ENCODE measurements around the gene KLHL2. TPM values are rescaled to one million over a fixed set of nuclear protein-coding genes. Genes with fewer than 3 reads are reported as not detected.
"Not testable (repeated sequence)": the region's sequence is repeated elsewhere in the genome, so short reads cannot be mapped to it uniquely, and the experiment has no call there.

Gene KLHL2
- total RNA-seq, 2 donors from 2014 or later, result 11.6 to 16.0 TPM

- H3K36me3 ChIP-seq (ENCODE audit: control insufficient read depth, insufficient read depth, low read length), result peaks cover 13% of the 10 kb centered on the region
- peaks cover 12% of the 10 kb centered on the region for H3K4me1 Mint-ChIP-seq
- H3K36me3 Mint-ChIP-seq (ENCODE audit: low read depth); H3K27me3 ChIP-seq (ENCODE audit: control insufficient read depth, insufficient read depth, low read length, poor library complexity, severe bottlenecking); H3K9me3 Mint-ChIP-seq; H3K4me3 ChIP-seq (ENCODE audit: low read length); H3K27ac Mint-ChIP-seq; DNase-seq; H3K9ac ChIP-seq (ENCODE audit: extremely low read depth, low read length, poor library complexity, severe bottlenecking); H3K4me1 ChIP-seq (ENCODE audit: control insufficient read depth, insufficient read depth, low read length); H3K27me3 Mint-ChIP-seq (ENCODE audit: insufficient read depth); H3K27ac ChIP-seq (ENCODE audit: low read depth, low read length); H3K4me3 Mint-ChIP-seq; H3K9me3 ChIP-seq (ENCODE audit: control insufficient read depth, low read length): not testable (repeated sequence)
- 89 to 94% methylated on average over 4 of the region's 5 CpGs for WGBS, 2 experiments (ENCODE audit: insufficient coverage in 1 of 2, insufficient read length in 1 of 2)
Measured at GRCh38 chr4:165221993-165222650, 14.8 kb downstream of the KLHL2 start.

GRCh38 chr4:165222651-165222994, 15.3 kb downstream of the KLHL2 start:
- no peaks in the 10 kb centered on the region for H3K36me3 Mint-ChIP-seq (ENCODE audit: low read depth)
- no peak for DNase-seq
- Histone ChIP-seq H3K27ac (ENCODE audit: low read depth, low read length) (no peak overlapping the region), H3K4me1 (ENCODE audit: control insufficient read depth, insufficient read depth, low read length) (no peaks in the 10 kb centered on the region), H3K4me3 (ENCODE audit: low read length) (no peak overlapping the region), H3K36me3 (ENCODE audit: control insufficient read depth, insufficient read depth, low read length) (peaks cover 13% of the 10 kb centered on the region), H3K9ac (ENCODE audit: extremely low read depth, low read length, poor library complexity, severe bottlenecking) (no peak overlapping the region), H3K9me3 (ENCODE audit: control insufficient read depth, low read length) (no peaks in the 10 kb centered on the region), H3K27me3 (ENCODE audit: control insufficient read depth, insufficient read depth, low read length, poor library complexity, severe bottlenecking) (no peaks in the 10 kb centered on the region)
- peaks cover 9% of the 10 kb centered on the region for H3K4me1 Mint-ChIP-seq
- no peak overlapping the region for H3K4me3 Mint-ChIP-seq
- no peak overlapping the region for H3K27ac Mint-ChIP-seq
- 97% methylated on average over 2 of the region's 2 CpGs; no CpG with 5 or more reads in 1 of the 2 experiments for WGBS, 2 experiments (ENCODE audit: insufficient coverage in 1 of 2, insufficient read length in 1 of 2)
- H3K27me3 Mint-ChIP-seq (ENCODE audit: insufficient read depth), result no peaks in the 10 kb centered on the region
- TF ChIP-seq CTCF (conservative IDR thresholded peaks at IDR 0.05), result no peak
- H3K9me3 Mint-ChIP-seq, result no peaks in the 10 kb centered on the region

- H3K4me3 ChIP-seq (ENCODE audit: low read length); H3K27me3 ChIP-seq (ENCODE audit: control insufficient read depth, insufficient read depth, low read length, poor library complexity, severe bottlenecking); H3K27me3 Mint-ChIP-seq (ENCODE audit: insufficient read depth); H3K9me3 Mint-ChIP-seq; H3K4me3 Mint-ChIP-seq; H3K4me1 Mint-ChIP-seq; H3K9ac ChIP-seq (ENCODE audit: extremely low read depth, low read length, poor library complexity, severe bottlenecking); H3K27ac ChIP-seq (ENCODE audit: low read depth, low read length); H3K36me3 Mint-ChIP-seq (ENCODE audit: low read depth); H3K9me3 ChIP-seq (ENCODE audit: control insufficient read depth, low read length); H3K27ac Mint-ChIP-seq; H3K36me3 ChIP-seq (ENCODE audit: control insufficient read depth, insufficient read depth, low read length); H3K4me1 ChIP-seq (ENCODE audit: control insufficient read depth, insufficient read depth, low read length); DNase-seq: not testable (repeated sequence)
- WGBS, 2 experiments (ENCODE audit: insufficient coverage in 1 of 2, insufficient read length in 1 of 2), result 85 to 100% methylated on average over 1 to 2 of the region's 2 CpGs
Measured at GRCh38 chr4:165227401-165227800, 20.0 kb downstream of the KLHL2 start.

- not testable (repeated sequence) for H3K27me3 ChIP-seq (ENCODE audit: control insufficient read depth, insufficient read depth, low read length, poor library complexity, severe bottlenecking); H3K9ac ChIP-seq (ENCODE audit: extremely low read depth, low read length, poor library complexity, severe bottlenecking); H3K9me3 ChIP-seq (ENCODE audit: control insufficient read depth, low read length); H3K4me3 Mint-ChIP-seq; H3K36me3 Mint-ChIP-seq (ENCODE audit: low read depth); H3K4me3 ChIP-seq (ENCODE audit: low read length); H3K9me3 Mint-ChIP-seq; H3K36me3 ChIP-seq (ENCODE audit: control insufficient read depth, insufficient read depth, low read length); H3K4me1 ChIP-seq (ENCODE audit: control insufficient read depth, insufficient read depth, low read length); H3K27me3 Mint-ChIP-seq (ENCODE audit: insufficient read depth); H3K27ac Mint-ChIP-seq; H3K4me1 Mint-ChIP-seq; H3K27ac ChIP-seq (ENCODE audit: low read depth, low read length); DNase-seq
- 88 to 100% methylated on average over 1 to 3 of the region's 4 CpGs for WGBS, 2 experiments (ENCODE audit: insufficient coverage in 1 of 2, insufficient read length in 1 of 2)
Measured at GRCh38 chr4:165229490-165230200, 22.3 kb downstream of the KLHL2 start.

- not testable (repeated sequence) for H3K4me3 Mint-ChIP-seq; H3K9me3 ChIP-seq (ENCODE audit: control insufficient read depth, low read length); DNase-seq; H3K4me3 ChIP-seq (ENCODE audit: low read length); H3K9me3 Mint-ChIP-seq; H3K27me3 Mint-ChIP-seq (ENCODE audit: insufficient read depth); H3K4me1 Mint-ChIP-seq; H3K27ac ChIP-seq (ENCODE audit: low read depth, low read length); H3K9ac ChIP-seq (ENCODE audit: extremely low read depth, low read length, poor library complexity, severe bottlenecking); H3K36me3 Mint-ChIP-seq (ENCODE audit: low read depth); H3K4me1 ChIP-seq (ENCODE audit: control insufficient read depth, insufficient read depth, low read length); H3K36me3 ChIP-seq (ENCODE audit: control insufficient read depth, insufficient read depth, low read length); H3K27me3 ChIP-seq (ENCODE audit: control insufficient read depth, insufficient read depth, low read length, poor library complexity, severe bottlenecking); H3K27ac Mint-ChIP-seq
- WGBS, 2 experiments (ENCODE audit: insufficient coverage in 1 of 2, insufficient read length in 1 of 2), result 93 to 100% methylated on average over 1 to 4 of the region's 4 CpGs
Measured at GRCh38 chr4:165232623-165233433, 25.5 kb downstream of the KLHL2 start.
